GM12878 (cell line): Measurements from ENCODE around the gene NXN. TPM values are rescaled to one million over a fixed set of nuclear protein-coding genes. Genes with fewer than 3 reads are reported as not detected.

Source experiments
- ATAC-seq: fragments of 200-7000 bp; cut with Tn5 transposase; 3 replicates; pipeline ENCODE4 v1.9.1; 2020; ENCODE audit warnings: mild to moderate bottlenecking, moderate library complexity
- BruUV-seq: library from RNA; stranded (reverse); fragments of 400-500 nt; replicated peaks from 2 replicates; lab custom pipeline; 2021; lab: Mats Ljungman, UMichigan
- CTCF ChIA-PET: fragments of 300-600 bp; sonication (Branson Sonifier 250); formaldehyde crosslinking; extraction: SDS; loops from one replicate; lab custom pipeline; 2021; ENCODE audit warnings: inconsistent platforms; lab: Yijun Ruan, JAX
- POLR2A ChIA-PET: fragments of 350-600 bp; formaldehyde crosslinking; extraction: SDS; loops from one replicate; lab custom pipeline; 2021; ENCODE audit warnings: inconsistent platforms; lab: Charles Lee
- RAD21 ChIA-PET: fragments of 300-600 bp; sonication (Branson Sonifier 250); formaldehyde crosslinking; loops from one replicate; lab custom pipeline; 2023; ENCODE audit warnings: antibody characterized with exemption; ENCODE audit not compliant: unreplicated experiment; lab: Charles Lee
- SMC1A ChIA-PET: fragments of 300-600 bp; sonication (Branson Sonifier 250); formaldehyde crosslinking; loops from one replicate; lab custom pipeline; 2023; ENCODE audit not compliant: unreplicated experiment, uncharacterized antibody; lab: Charles Lee
- DNase-seq: peaks from one replicate; pipeline ENCODE4 v3.0.0-alpha.2; 2011; ENCODE audit warnings: low read depth, low spot score
- FAIRE-seq: peaks from 3 replicates; lab custom pipeline; 2011; peaks lifted over from hg19 to GRCh38; lab: Jason Lieb, UNC
- H2AFZ ChIP-seq: 2 replicates; pipeline ENCODE4 v1.6.0; 2011; ENCODE audit warnings: low read depth, low read length, control low read depth; ENCODE audit not compliant: control insufficient read depth
- H3K27ac ChIP-seq: 2 replicates; pipeline ENCODE4 v1.5.1; 2011; ENCODE audit warnings: control low read depth; ENCODE audit not compliant: control insufficient read depth, insufficient read depth
- H3K27me3 ChIP-seq, 2 experiments: replicated peaks in 1 of 2; 2 replicates each; pipeline versions ENCODE4 v1.6.0 to v1.6.1; 2011; ENCODE audit warnings: low read length in 1 of 2; ENCODE audit not compliant: control insufficient read depth in 2 of 2, insufficient read depth in 2 of 2
- H3K36me3 ChIP-seq, 2 experiments: 2 replicates each; pipeline ENCODE4 v1.5.1; 2011; ENCODE audit warnings: low read length in 1 of 2; ENCODE audit not compliant: control insufficient read depth in 2 of 2, insufficient read depth in 2 of 2
- H3K4me1 ChIP-seq: 2 replicates; pipeline ENCODE4 v1.6.1; 2011; ENCODE audit warnings: mild to moderate bottlenecking, low read length, moderate library complexity, mixed read lengths; ENCODE audit not compliant: control insufficient read depth, insufficient read depth
- H3K4me2 ChIP-seq: 2 replicates; pipeline ENCODE4 v1.6.0; 2011; ENCODE audit warnings: control low read depth; ENCODE audit not compliant: control insufficient read depth, insufficient read depth
- H3K4me3 ChIP-seq: fragments of 200-600 bp; sonication (generic); 2 replicates; pipeline ENCODE4 v1.5.1; 2016
- H3K79me2 ChIP-seq: 2 replicates; pipeline ENCODE4 v1.6.0; 2011; ENCODE audit warnings: low read length; ENCODE audit not compliant: control insufficient read depth, insufficient read depth
- H3K9ac ChIP-seq: 2 replicates; pipeline ENCODE4 v1.8.0; 2011; ENCODE audit warnings: low read length, control low read depth, mixed read lengths; ENCODE audit not compliant: control insufficient read depth, insufficient read depth
- H3K9me3 ChIP-seq: replicated peaks from 3 replicates; pipeline ENCODE4 v1.5.1; 2011; ENCODE audit warnings: mild to moderate bottlenecking, low read length; ENCODE audit not compliant: control insufficient read depth, insufficient read depth
- H4K20me1 ChIP-seq: 2 replicates; pipeline ENCODE4 v1.6.0; 2011; ENCODE audit not compliant: control insufficient read depth, insufficient read depth
- BMI1 ChIP-seq: fragments of 450-650 bp; IDR thresholded peaks from 2 replicates; pipeline ENCODE4 v1.6.1; 2016; ENCODE audit warnings: mild to moderate bottlenecking, moderate library complexity, borderline replicate concordance
- CBFB ChIP-seq: IDR thresholded peaks from 2 replicates; pipeline ENCODE4 v1.6.1; 2016; ENCODE audit warnings: antibody characterized with exemption, low read depth
- CBX5 ChIP-seq: sonication (generic); IDR thresholded peaks from 2 replicates; pipeline ENCODE4 v1.6.1; 2016; ENCODE audit warnings: low read depth, moderate library complexity, mild to moderate bottlenecking, inconsistent platforms
- HCFC1 ChIP-seq: fragments of 150-350 bp; IDR thresholded peaks from 2 replicates; pipeline ENCODE4 v1.6.1; 2014; ENCODE audit warnings: low read length
- KAT2A ChIP-seq: conservative IDR thresholded peaks from 2 replicates; pipeline ENCODE4 v1.6.1; 2011; ENCODE audit warnings: low read depth, low read length; ENCODE audit not compliant: control insufficient read depth
- KDM1A ChIP-seq: fragments of 200-600 bp; sonication (generic); IDR thresholded peaks from 2 replicates; pipeline ENCODE4 v1.6.1; 2016; ENCODE audit warnings: borderline replicate concordance
- NR2C1 ChIP-seq: fragments of 450-650 bp; IDR thresholded peaks from 2 replicates; pipeline ENCODE4 v1.6.1; 2017; ENCODE audit warnings: antibody characterized with exemption, mild to moderate bottlenecking, moderate library complexity
- PAX5 ChIP-seq: IDR thresholded peaks from 2 replicates; pipeline ENCODE4 v1.6.1; 2011; ENCODE audit warnings: low read depth, low read length, borderline replicate concordance
- PAX8 ChIP-seq: fragments of 450-650 bp; IDR thresholded peaks from 2 replicates; pipeline ENCODE4 v1.6.1; 2017; ENCODE audit warnings: mild to moderate bottlenecking, moderate library complexity
- PML ChIP-seq: IDR thresholded peaks from 2 replicates; pipeline ENCODE4 v1.6.1; 2012; ENCODE audit warnings: low read length, inconsistent platforms
- POLR2AphosphoS5 ChIP-seq: IDR thresholded peaks from 2 replicates; pipeline ENCODE4 v1.6.1; 2011; ENCODE audit warnings: mild to moderate bottlenecking, low read length, inconsistent platforms
- POU2F2 ChIP-seq: IDR thresholded peaks from 3 replicates; pipeline ENCODE4 v1.6.1; 2011; ENCODE audit warnings: low read depth, mild to moderate bottlenecking, low read length, borderline replicate concordance
- SMAD5 ChIP-seq: IDR thresholded peaks from 2 replicates; pipeline ENCODE4 v1.6.1; 2016; ENCODE audit warnings: antibody characterized with exemption, low read depth
- TCF7 ChIP-seq: IDR thresholded peaks from 2 replicates; pipeline ENCODE4 v1.6.1; 2014; ENCODE audit warnings: antibody characterized with exemption, borderline replicate concordance
- ZSCAN29 ChIP-seq: fragments of 450-650 bp; IDR thresholded peaks from 2 replicates; pipeline ENCODE4 v1.6.1; 2017; ENCODE audit warnings: mild to moderate bottlenecking, moderate library complexity
- WGBS: methylation state at CpG from one replicate; pipeline ENCODE4 v1.1.6; 2016; ENCODE audit warnings: low lambda C conversion rate; ENCODE audit not compliant: insufficient replicate concordance, insufficient coverage; ENCODE audit errors: missing lambda C conversion rate; 5-methylcytosine and 5-hydroxymethylcytosine counted together
- in situ Hi-C: fragments of 300-500 bp; cut with MboI; formaldehyde crosslinking; loops from 9 replicates; pipeline ENCODE4 v1.14.3; 2018; ENCODE audit warnings: mixed read lengths
- intact Hi-C: fragments of 100-400 bp; cut with micrococcal nuclease; formaldehyde crosslinking; loops from one replicate; pipeline ENCODE4 v1.14.2; 2022; ENCODE audit not compliant: unreplicated experiment
- polyA plus RNA-seq, 11 experiments: library from polyadenylated mRNA; depleted of rRNA in 4 of 11; unstranded in 6 of 11; stranded (reverse) in 5 of 11; fragments of >200 nt; fragmentation: Nextera tagmentation in 4 of 11; fragmentation: Illumina TruSeq in 1 of 11; extraction: Ambion mirVana in 4 of 11; extraction: Trizol in 1 of 11; gene quantifications; 1 replicate in 1 of 11; 2 replicates in 10 of 11; pipeline versions ENCODE4 v1.2.1 to v1.2.3, GENCODE V29; 2011 to 2016; ENCODE audit warnings: inconsistent platforms in 2 of 11, missing spikeins in 2 of 11, low read depth in 1 of 11
- total RNA-seq, 4 experiments: library from RNA; depleted of rRNA in 3 of 4; stranded (reverse); fragments of >200 nt in 3 of 4; fragmentation: Illumina TruSeq in 1 of 4; extraction: Trizol in 1 of 4; gene quantifications; 2 replicates each; pipeline versions ENCODE4 v1.2.1 to v1.2.3, GENCODE V29; 2013 to 2021
- TF ChIP-seq, protein P1 (sequence below): fragments of 450-650 bp; IDR thresholded peaks from 2 replicates; pipeline ENCODE4 v1.6.1; 2018; ENCODE audit warnings: mild to moderate bottlenecking, low read depth, moderate library complexity; ENCODE audit not compliant: partially characterized antibody
- TF ChIP-seq, protein P2 (sequence below): IDR thresholded peaks from 2 replicates; pipeline ENCODE4 v1.6.1; 2011; ENCODE audit warnings: borderline replicate concordance, low read depth, mild to moderate bottlenecking, moderate library complexity, low read length; ENCODE audit not compliant: insufficient read depth, poor library complexity, severe bottlenecking

NXN gene
- total and polyA plus RNA-seq, 10 of the 15 experiments (the other 5 are each of a cell fraction or from before 2014, with no cell fraction given): 0.04 to 1.2 (median 0.30) TPM

DNA sequence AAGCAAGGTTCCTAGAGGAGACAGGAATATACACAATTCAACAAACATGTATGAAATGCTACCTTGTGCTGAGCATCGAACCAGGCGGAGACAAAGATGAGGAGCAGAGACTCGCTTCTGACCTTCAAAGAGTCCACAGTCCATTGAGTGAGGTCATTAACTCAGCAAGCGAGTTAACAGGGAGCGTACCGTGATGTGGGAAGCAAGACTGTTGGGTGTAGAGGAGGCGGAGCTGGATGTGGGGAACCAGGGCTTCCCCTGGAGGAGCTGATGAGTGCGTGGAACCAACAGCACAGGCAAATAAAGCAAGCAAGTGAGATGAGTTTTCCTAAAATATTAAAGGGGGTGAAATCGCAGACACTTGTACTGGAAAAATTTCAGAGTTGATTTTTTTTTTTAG lies 65.0 kb downstream of the NXN start:
- FAIRE-seq (no peak), ATAC-seq (no peak), DNase-seq (no peak)
- Histone ChIP-seq H3K4me3 (no peak overlapping the region), H3K27me3 (no peaks in the 10 kb centered on the region; a peak in 1 of 4 replicates), H3K79me2 (no peaks in the 10 kb centered on the region), H3K36me3 (no peaks in the 10 kb centered on the region), H3K27ac (no peak overlapping the region), H3K4me2 (no peak overlapping the region), H4K20me1 (no peaks in the 10 kb centered on the region), H2AFZ (no peak overlapping the region), H3K4me1 (no peaks in the 10 kb centered on the region), H3K9me3 (no peaks in the 10 kb centered on the region), H3K9ac (no peak overlapping the region)
- ChIA-PET CTCF (no interaction called here), RAD21 (interaction anchor here (0.6 kb wide), 1 partner anchor 320 kb away, joined by 3 read pairs; no protein-coding TSS in a partner anchor), POLR2A (no interaction called here), SMC1A (no interaction called here)
- intact Hi-C loops (no loop called here), in situ Hi-C loops (no loop called here)
- BruUV-seq: no TSS peak
- whole genome bisulfite sequencing: 59% methylated on average over 9 of the region's 9 CpGs
- TF ChIP-seq, protein P1, sequence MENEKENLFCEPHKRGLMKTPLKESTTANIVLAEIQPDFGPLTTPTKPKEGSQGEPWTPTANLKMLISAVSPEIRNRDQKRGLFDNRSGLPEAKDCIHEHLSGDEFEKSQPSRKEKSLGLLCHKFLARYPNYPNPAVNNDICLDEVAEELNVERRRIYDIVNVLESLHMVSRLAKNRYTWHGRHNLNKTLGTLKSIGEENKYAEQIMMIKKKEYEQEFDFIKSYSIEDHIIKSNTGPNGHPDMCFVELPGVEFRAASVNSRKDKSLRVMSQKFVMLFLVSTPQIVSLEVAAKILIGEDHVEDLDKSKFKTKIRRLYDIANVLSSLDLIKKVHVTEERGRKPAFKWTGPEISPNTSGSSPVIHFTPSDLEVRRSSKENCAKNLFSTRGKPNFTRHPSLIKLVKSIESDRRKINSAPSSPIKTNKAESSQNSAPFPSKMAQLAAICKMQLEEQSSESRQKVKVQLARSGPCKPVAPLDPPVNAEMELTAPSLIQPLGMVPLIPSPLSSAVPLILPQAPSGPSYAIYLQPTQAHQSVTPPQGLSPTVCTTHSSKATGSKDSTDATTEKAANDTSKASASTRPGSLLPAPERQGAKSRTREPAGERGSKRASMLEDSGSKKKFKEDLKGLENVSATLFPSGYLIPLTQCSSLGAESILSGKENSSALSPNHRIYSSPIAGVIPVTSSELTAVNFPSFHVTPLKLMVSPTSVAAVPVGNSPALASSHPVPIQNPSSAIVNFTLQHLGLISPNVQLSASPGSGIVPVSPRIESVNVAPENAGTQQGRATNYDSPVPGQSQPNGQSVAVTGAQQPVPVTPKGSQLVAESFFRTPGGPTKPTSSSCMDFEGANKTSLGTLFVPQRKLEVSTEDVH: no peak
- TF ChIP-seq, all 136 proteins: peak for 0

DNA sequence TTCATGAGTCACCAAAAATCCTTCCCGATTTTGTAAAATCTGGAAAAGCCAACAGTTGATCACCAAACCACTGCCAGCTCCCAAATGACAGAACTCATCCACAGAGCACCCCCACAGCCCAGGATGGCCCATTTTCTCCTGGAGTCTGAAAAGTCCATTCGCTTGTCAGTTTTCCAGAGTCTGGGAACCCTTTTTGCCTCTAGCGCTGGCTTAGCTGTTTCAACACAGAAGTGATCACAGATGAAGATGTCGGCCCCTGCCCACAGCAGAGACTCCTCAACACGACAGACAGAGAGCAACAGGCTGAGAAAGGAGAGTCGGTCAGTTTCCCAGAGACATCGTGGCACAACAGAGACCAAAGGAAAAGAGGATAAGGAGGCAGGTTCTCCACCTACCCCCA lies 66.4 kb downstream of the NXN start:
- Histone ChIP-seq H3K36me3 (no peaks in the 10 kb centered on the region), H3K79me2 (no peaks in the 10 kb centered on the region), H3K4me1 (no peaks in the 10 kb centered on the region), H3K4me3 (no peak overlapping the region), H3K4me2 (no peak overlapping the region), H4K20me1 (no peaks in the 10 kb centered on the region), H3K9me3 (no peaks in the 10 kb centered on the region), H3K27me3 (no peaks in the 10 kb centered on the region; a peak in 1 of 4 replicates), H3K27ac (no peak overlapping the region), H2AFZ (no peak overlapping the region), H3K9ac (no peak overlapping the region)
- 44% methylated on average over 7 of the region's 7 CpGs for WGBS
- ATAC-seq (no peak), DNase-seq (no peak), FAIRE-seq (no peak)
- no TSS peak for BruUV-seq
- in situ Hi-C loops: no loop called here
- SMC1A ChIA-PET: no interaction called here
- CTCF ChIA-PET: no interaction called here
- intact Hi-C loops: no loop called here
- RAD21 ChIA-PET: no interaction called here
- POLR2A ChIA-PET: no interaction called here
- TF ChIP-seq, protein P2, sequence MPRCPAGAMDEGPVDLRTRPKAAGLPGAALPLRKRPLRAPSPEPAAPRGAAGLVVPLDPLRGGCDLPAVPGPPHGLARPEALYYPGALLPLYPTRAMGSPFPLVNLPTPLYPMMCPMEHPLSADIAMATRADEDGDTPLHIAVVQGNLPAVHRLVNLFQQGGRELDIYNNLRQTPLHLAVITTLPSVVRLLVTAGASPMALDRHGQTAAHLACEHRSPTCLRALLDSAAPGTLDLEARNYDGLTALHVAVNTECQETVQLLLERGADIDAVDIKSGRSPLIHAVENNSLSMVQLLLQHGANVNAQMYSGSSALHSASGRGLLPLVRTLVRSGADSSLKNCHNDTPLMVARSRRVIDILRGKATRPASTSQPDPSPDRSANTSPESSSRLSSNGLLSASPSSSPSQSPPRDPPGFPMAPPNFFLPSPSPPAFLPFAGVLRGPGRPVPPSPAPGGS: no peak
- TF ChIP-seq TCF7 (no peak), SMAD5 (no peak), KAT2A (no peak), POU2F2 (no peak), PAX8 (no peak), CBFB (no peak), ZSCAN29 (no peak), PAX5 (no peak), KDM1A (no peak), POLR2AphosphoS5 (no peak), CBX5 (no peak), HCFC1 (no peak), BMI1 (no peak), PML (no peak), NR2C1 (no peak)
